ENCODE results near the gene PRKG2.

- no peak for TF ChIP-seq CTCF (IDR thresholded peaks at IDR 0.05)
- no peak for TF ChIP-seq POLR2A (IDR thresholded peaks at IDR 0.05)
These were observed 41.8 kb downstream of the PRKG2 start for GRCh38 chr4:81173213-81173612.
